Mucosa of stomach (tissue), 1 donor: ENCODE results near the gene SDHC.
A peak's percentile ranks its signal among the peaks of the same experiment; 100 is the strongest.
"Not testable (repeated sequence)": the region's sequence is repeated elsewhere in the genome, so short reads cannot be mapped to it uniquely, and the experiment has no call there.

Source experiments
- H3K27me3 ChIP-seq: one replicate; pipeline ENCODE4 v1.7.0; 2013; ENCODE audit warnings: mild to moderate bottlenecking, low read length; ENCODE audit not compliant: control insufficient read depth, insufficient read depth
- H3K36me3 ChIP-seq: one replicate; pipeline ENCODE4 v1.7.0; 2013; ENCODE audit warnings: low read length; ENCODE audit not compliant: control insufficient read depth, insufficient read depth
- H3K4me1 ChIP-seq: one replicate; pipeline ENCODE4 v1.7.0; 2013; ENCODE audit warnings: mild to moderate bottlenecking, low read length; ENCODE audit not compliant: control insufficient read depth, insufficient read depth
- H3K4me3 ChIP-seq: one replicate; pipeline ENCODE4 v1.7.0; 2013; ENCODE audit warnings: low read length
- H3K9ac ChIP-seq: one replicate; pipeline ENCODE4 v1.7.0; 2013; ENCODE audit warnings: mild to moderate bottlenecking, low read length, moderate library complexity
- H3K9me3 ChIP-seq: one replicate; pipeline ENCODE4 v1.7.0; 2013; ENCODE audit warnings: mild to moderate bottlenecking, low read length, moderate library complexity; ENCODE audit not compliant: control insufficient read depth
- donor health status: Pancreatic carcinoma.

Gene SDHC

DNA sequence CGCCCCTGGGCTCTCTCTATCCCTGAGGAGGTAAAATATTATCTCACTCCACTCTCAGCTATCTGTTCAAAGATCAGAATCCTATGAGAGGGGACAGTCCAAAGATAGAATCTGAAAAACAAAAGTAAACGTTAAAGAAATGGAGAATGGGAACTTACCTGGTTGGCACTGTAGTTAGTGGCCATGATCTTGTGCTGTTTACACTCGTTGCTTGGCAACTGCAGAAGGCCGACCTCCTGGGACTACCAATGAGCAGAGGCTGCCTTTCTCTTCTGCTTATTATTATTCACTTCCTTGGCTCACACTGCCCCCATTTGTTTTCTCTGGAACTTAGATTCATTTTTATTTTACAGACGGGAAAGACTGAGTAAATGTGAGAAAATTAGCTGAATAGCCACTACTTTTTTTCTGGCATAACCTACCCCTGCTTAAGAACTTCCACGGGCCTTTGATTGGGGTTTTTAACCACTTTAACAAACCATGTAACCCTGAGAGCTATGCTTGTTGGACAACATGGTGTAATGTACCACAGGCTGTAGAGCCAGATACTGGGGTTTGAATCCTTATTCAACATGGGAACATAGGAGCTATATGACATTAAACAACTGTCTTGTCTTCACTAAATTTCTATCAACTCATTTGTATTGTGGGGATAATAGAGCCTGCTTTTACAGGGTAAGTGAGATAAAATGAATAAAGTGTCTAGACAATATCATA, 53.7 kb downstream of the SDHC start, which contains the start of gene CFAP126:
Gene CFAP126 (minus strand): TSS at position 193 of the 717 bp plus-strand sequence. CDS start 8 bp downstream, at position 185.
- no peaks in the 10 kb centered on the region for H3K4me1 ChIP-seq
- no peaks in the 10 kb centered on the region for H3K36me3 ChIP-seq
- no peak within 1 kb of the TSS for H3K4me3 ChIP-seq
- peak within 1 kb of the TSS; percentile 12 for H3K9ac ChIP-seq
- no peaks in the 10 kb centered on the region for H3K27me3 ChIP-seq
- no peaks in the 10 kb centered on the region for H3K9me3 ChIP-seq

DNA sequence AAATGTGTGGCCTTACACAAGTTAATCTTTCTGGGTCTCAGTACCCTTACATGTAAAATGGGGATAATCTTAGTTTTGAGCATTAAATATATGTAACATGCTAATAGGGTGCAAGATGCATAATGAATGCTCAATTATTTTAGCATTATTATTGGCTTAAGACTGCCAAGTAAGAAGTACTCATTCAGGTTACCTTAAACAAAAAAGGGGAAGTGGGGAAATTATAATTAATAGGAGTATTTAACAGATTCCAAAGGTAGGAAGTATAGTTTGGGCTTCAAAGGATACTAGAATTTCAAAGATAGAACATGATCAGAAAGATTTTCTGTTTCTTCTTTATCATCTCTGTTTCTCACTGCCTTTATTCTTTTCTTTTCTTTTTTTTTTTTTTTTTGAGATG, 59.3 kb downstream of the SDHC start:
- H3K36me3 ChIP-seq, result no peaks in the 10 kb centered on the region
- H3K9me3 ChIP-seq, result no peaks in the 10 kb centered on the region
- H3K9ac ChIP-seq, result no peak overlapping the region
- H3K4me3 ChIP-seq, result no peak overlapping the region
- H3K27me3 ChIP-seq, result no peaks in the 10 kb centered on the region
- no peaks in the 10 kb centered on the region for H3K4me1 ChIP-seq

DNA sequence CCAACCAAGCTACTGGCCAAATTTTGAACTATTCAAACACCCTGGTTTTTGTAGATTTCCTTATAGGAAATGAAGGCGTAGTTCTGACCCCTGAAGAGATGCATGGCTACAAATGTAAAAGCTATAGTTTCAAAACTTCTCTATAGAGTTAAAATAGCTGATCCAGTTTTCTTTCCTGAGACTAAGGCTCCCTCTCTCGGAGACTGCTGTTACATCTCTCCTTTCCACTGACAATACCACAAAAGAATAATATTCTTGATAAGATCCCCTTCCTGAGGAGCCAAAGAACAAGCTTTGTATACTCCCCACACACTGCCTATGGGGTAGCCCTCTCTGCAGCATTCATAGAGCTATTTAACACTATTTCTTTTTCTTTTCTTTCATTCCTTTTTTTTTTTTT, 60.2 kb downstream of the SDHC start:
- H3K9ac ChIP-seq, result no peak overlapping the region
- no peak overlapping the region for H3K4me3 ChIP-seq
- H3K36me3 ChIP-seq, result no peaks in the 10 kb centered on the region
- no peaks in the 10 kb centered on the region for H3K27me3 ChIP-seq
- no peaks in the 10 kb centered on the region for H3K4me1 ChIP-seq
- H3K9me3 ChIP-seq, result no peaks in the 10 kb centered on the region

DNA sequence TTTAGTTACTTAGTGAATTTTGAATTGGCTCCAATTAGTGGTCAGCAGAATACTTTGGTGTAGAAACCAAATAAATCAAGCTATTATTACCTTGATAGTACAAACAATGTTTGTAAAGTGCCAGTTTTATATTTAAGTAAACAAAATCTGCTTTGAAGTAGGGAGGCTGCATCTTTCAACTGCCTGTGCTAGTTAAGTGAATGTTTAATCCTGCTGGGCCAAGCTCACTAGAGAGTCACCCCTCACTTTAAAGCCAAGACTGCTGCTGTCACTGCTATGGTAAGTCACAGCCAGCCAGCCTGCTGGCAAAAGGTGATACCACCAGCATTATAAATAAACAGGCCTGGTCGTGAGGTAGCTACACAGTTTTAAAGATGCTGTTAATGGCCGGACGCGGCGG, 63.8 kb downstream of the SDHC start:
- Histone ChIP-seq H3K27me3 (no peaks in the 10 kb centered on the region), H3K36me3 (no peaks in the 10 kb centered on the region), H3K4me3 (no peak overlapping the region), H3K9ac (no peak overlapping the region), H3K9me3 (no peaks in the 10 kb centered on the region), H3K4me1 (no peaks in the 10 kb centered on the region)

DNA sequence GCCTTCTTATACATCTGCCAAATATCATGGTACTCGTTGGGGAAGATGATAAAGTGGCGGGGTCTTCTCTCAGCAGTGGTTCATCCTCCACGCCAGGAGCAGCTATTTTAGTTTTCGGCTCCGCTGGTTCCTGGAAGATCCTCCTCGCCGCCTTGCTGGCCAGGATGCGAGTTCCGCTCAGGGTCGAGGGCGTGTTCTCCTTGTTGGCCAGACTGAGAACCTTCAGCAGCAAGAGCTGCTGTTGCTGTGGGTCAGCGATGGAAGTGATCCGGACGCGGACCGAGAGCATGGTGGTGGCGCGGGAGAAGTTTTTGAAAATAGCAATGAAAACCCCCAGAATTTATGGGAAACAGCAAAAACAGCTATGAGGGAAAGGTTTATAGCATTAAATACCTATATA, 64.9 kb downstream of the SDHC start:
- H3K27me3 ChIP-seq, result no peaks in the 10 kb centered on the region
- no peak overlapping the region for H3K9ac ChIP-seq
- no peak overlapping the region for H3K4me3 ChIP-seq

DNA sequence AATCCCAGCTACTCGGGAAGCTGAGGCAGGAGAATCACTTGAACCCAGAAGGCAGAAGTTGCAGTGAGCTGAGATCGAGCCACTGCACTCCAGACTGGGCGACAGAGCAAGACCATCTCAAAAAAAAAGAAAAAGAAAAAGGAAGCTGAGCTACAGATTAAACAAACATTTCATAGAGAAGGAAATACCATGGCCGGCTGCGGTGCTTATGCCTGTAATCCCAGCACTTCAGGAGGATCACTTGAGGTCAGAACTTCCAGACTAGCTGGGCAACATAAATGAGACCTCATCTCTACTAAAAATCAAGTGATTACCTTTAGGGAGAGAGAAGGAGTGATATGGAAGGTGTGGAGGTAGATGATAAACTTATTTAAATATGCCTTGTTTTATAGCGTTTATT, 67.5 kb downstream of the SDHC start:
- Histone ChIP-seq H3K27me3 (no peaks in the 10 kb centered on the region), H3K9ac (no peak overlapping the region), H3K36me3 (no peaks in the 10 kb centered on the region), H3K4me1 (no peaks in the 10 kb centered on the region), H3K9me3 (no peaks in the 10 kb centered on the region), H3K4me3 (no peak overlapping the region)

More for the DNA sequence above, 64.9 kb downstream of the SDHC start:
- no peaks in the 10 kb centered on the region for H3K4me1 ChIP-seq
- no peaks in the 10 kb centered on the region for H3K36me3 ChIP-seq
- no peaks in the 10 kb centered on the region for H3K9me3 ChIP-seq

DNA sequence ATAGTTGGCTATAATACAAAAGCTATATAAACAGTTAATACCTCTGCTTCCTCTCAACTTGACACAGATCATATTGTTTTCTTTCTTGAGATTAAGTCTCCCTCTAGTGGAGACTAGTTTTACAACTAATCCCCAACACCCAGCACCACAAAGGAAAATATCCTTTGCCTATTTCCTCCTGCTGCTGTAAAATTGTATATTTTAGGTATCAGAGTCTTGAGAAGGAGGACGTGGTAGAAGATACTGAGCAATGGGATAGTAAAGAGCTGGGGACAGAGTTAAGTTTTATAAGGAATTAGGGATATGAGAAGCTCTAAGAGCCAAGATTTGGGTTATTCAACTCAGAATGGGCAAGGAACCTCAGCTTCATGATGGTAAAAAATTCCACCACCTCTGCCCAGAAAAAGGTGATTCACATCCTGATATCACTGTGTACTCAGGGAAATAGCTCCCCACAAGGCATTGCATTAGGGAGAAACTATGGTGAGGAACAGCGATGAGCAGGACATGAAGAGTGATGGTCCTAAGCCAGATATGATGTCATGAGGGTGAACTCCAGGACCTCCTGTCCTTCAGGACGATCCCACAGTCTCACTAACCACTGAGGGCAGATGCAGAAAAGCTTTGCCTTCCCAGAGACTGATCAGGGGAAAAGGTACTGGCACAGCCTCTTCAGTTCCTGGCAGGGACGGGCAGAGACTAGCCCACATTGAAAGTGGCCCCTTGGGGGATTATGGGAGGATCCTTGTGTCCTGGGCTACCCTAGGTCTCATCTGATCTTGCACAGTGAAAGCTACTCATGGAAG, 68.2 kb downstream of the SDHC start:
- Histone ChIP-seq H3K27me3 (no peaks in the 10 kb centered on the region), H3K9me3 (no peaks in the 10 kb centered on the region), H3K36me3 (no peaks in the 10 kb centered on the region), H3K4me1 (no peaks in the 10 kb centered on the region), H3K9ac (no peak overlapping the region), H3K4me3 (no peak overlapping the region)

DNA sequence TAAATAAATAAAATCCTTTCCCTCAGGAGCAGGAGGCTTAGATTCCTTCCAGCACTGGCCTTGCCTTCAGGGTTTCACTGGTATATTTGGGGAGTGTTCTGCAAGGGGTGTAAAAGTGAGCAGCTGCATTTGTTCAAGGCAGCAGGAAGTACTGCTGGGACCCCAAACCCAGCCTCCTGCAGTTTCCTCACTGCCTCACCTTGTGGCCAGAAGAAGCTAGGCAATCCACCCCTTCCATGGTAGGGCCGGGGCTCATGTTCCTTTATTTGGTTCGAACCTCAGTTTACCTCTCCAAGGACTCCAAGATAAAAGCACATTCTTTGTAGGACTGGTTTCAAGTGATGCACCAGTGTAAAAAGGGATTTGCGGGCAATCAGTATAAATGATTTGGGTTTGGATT, 74.5 kb downstream of the SDHC start:
- Histone ChIP-seq H3K9ac (no peak overlapping the region), H3K4me1 (no peaks in the 10 kb centered on the region), H3K9me3 (no peaks in the 10 kb centered on the region), H3K36me3 (no peaks in the 10 kb centered on the region), H3K4me3 (no peak overlapping the region), H3K27me3 (no peaks in the 10 kb centered on the region)

DNA sequence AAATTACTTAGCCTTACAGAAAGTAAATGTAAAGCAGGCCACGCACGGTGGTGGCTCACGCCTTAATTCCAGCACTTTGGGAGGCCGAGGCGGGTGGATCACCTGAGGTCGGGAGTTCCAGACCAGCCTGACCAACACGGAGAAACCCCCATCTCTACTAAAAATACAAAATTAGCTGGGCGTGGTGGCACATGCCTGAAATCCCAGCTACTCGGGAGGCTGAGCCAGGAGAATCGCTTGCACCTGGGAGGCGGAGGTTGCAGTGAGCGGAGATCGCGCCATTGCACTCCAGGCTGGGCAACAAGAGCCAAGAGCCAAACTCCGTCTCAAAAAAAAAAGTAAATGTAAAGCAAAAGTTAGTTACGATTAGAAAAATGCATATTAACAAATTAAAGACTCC, 75.0 kb downstream of the SDHC start:
- H3K27me3 ChIP-seq, H3K4me1 ChIP-seq, H3K36me3 ChIP-seq, H3K9me3 ChIP-seq: not testable (repeated sequence)
- Histone ChIP-seq H3K9ac (peak overlapping the region; percentile 89), H3K4me3 (peak overlapping the region; percentile 94)

DNA sequence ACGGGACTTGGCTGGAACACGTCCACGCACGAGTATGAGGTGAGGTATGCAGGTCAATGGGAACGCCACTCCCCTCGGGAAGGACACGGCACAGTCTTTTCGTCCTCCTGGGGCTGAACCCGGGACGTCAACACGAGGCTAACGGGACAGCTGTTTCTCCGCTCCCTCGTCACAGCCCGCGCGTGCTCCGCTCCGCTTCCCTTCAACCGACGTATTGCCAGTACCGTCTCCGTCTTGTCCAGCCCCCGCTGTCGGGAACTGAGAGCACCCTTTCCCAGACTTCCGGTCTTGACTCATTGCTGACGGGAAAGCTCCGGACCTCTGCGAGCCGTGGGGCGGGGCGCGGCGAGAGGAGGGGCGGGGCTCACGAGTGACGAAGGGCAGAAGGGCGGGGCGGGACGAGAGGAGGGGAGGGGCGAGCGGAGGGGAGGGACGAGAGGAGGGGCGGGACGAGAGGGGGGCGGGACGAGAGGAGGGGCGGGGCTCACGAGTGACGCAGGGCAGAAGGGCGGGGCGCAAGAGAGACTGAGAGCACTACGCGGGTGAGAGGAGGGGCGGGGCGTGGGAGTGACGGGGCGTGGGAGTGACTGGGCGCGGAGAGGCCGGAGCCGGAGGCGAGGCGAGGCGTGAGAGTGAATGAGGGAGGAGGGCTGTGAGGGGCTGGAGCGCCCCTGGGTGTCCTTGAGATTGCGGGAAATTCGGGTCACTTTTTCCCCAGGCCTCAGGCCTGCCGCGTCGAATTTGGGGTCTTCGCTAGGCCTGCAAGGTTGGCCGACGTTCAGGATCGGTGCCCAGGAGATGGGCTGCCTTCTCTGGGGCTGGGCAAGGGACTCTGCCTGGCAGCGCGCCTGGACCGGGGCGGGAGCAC, 75.7 kb downstream of the SDHC start:
- no peaks in the 10 kb centered on the region for H3K4me1 ChIP-seq

DNA sequence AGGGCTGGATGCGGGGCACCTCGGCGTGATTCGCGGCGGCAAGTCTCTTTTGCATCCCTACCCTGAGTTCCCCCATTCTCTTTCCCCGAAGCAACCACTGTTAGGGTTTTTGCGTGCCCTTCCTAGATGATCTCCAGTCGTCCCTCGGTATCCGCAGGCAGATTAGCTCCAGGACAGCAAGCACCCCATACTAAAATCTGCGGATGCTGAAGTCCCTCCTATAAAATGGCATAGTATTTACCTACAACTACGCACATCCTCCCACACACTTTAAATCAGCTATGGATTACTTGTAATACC, 76.3 kb downstream of the SDHC start:
- H3K4me3 ChIP-seq, result peak overlapping the region; percentile 80

More for the DNA sequence above, 75.7 kb downstream of the SDHC start:
- peak overlapping the region; percentile 89 for H3K9ac ChIP-seq
- peak overlapping the region; percentile 94 for H3K4me3 ChIP-seq
- no peaks in the 10 kb centered on the region for H3K36me3 ChIP-seq
- no peaks in the 10 kb centered on the region for H3K27me3 ChIP-seq
- no peaks in the 10 kb centered on the region for H3K9me3 ChIP-seq

DNA sequence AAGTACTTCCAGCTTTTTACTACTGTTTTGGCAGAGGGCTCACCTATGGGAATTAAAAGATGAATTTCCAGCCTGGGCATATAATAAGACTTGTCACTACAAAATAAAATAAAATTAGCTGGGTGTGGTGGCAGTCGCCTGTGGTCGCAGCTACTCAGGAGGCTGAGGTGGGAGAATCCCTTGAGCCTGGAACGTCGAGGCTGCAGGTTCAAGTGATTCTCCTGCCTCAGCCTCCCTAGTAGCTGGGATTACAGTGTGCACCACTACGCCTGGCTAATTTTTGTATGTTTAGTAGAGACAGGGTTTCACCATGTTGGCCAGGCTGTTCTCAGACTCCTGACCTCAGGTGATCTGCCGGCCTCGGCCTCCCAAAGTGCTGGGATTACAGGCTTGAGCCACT, 77.0 kb downstream of the SDHC start:
- H3K9ac ChIP-seq, H3K4me3 ChIP-seq, H3K4me1 ChIP-seq, H3K27me3 ChIP-seq, H3K36me3 ChIP-seq, H3K9me3 ChIP-seq: not testable (repeated sequence)

More for the DNA sequence above, 76.3 kb downstream of the SDHC start:
- H3K36me3 ChIP-seq, result no peaks in the 10 kb centered on the region
- no peaks in the 10 kb centered on the region for H3K9me3 ChIP-seq
- no peaks in the 10 kb centered on the region for H3K4me1 ChIP-seq
- no peaks in the 10 kb centered on the region for H3K27me3 ChIP-seq
- H3K9ac ChIP-seq, result peak overlapping the region; percentile 73
